ENCODE results near the gene UGT1A10.
"Not testable (repeated sequence)": the region's sequence is repeated elsewhere in the genome, so short reads cannot be mapped to it uniquely, and the experiment has no call there.

UGT1A10 gene

DNA sequence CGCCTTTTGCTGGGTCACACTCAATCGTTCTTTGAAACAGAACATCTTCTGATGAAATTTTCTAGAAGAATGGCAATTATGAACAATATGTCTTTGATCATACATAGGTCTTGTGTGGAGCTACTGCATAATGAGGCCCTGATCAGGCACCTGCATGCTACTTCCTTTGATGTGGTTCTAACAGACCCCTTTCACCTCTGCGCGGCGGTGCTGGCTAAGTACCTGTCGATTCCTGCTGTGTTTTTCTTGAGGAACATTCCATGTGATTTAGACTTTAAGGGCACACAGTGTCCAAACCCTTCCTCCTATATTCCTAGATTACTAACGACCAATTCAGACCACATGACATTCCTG lies 77.0 kb downstream of the UGT1A10 start:
- TF ChIP-seq POLR2A (IDR thresholded peaks at IDR 0.05; ENCODE audit: low read depth, low read length) = no peak
- no peak for DNase-seq (ENCODE audit: insufficient read length, low spot score)
- no peak for FAIRE-seq

DNA sequence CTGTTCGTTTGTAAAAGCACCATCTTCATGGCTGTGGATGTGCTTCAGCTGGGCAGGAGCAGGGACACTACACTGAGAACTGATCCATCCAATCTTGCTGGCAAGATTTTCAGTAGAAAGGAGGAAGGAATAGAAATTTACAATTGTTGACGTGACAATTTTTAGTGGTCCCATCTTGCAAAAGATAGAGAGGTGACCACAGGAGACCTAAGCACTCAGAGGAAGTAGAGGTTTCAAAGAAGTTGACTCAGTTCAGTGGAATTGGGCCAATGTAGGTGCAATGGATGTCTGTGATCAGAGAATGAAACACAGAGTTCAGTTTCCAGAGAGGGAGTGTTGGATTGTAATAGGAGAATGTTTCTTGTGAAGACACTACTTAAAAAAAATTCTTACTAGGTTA lies 77.9 kb downstream of the UGT1A10 start:
- TF ChIP-seq POLR2A (IDR thresholded peaks at IDR 0.05; ENCODE audit: low read depth, low read length) = no peak
- DNase-seq (ENCODE audit: insufficient read length, low spot score) (no peak), FAIRE-seq (no peak)

DNA sequence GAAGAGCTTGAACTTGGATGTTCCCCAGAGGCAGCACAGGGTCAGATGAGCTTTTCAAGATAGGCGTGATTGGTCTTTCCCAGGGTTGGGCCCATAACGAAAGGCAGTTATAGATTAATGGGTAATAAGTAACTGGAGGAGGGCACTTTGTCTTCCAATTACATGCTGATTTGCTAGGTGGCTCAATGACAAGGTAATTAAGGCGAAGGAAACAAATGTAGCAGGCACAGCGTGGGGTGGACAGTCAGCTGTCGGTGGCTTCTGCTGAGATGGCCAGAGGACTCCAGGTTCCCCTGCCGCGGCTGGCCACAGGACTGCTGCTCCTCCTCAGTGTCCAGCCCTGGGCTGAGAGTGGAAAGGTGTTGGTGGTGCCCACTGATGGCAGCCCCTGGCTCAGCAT lies 82.3 kb downstream of the UGT1A10 start, which contains the start of gene UGT1A4:
UGT1A4 (plus strand) TSS at position 185 of the 400 bp plus-strand sequence; CDS start at position 270, 85 bp downstream.
- TF ChIP-seq POLR2A (IDR thresholded peaks at IDR 0.05; ENCODE audit: low read depth, low read length) = no peak
- DNase-seq (ENCODE audit: insufficient read length, low spot score) (no peak), FAIRE-seq (no peak)

DNA sequence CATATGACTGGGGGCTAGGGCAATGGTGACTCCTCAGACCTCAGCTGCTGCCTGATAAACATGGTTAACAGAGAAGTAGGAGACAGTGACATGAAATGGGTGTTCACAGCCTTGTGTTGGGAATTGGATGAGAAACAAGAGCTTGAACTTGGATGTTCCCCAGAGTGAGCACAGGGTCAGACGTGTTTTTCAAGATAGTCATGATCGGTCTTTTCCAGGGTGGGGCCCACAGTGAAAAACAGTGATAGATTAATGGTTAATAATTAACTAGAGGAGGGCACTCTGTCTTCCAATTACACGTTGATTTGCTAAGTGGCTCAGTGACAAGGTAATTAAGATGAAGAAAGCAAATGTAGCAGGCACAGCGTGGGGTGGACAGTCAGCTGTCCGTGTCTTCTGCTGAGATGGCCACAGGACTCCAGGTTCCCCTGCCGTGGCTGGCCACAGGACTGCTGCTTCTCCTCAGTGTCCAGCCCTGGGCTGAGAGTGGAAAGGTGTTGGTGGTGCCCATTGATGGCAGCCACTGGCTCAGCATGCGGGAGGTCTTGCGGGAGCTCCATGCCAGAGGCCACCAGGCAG lies 92.6 kb downstream of the UGT1A10 start, which contains the start of gene UGT1A3:
UGT1A3 (plus strand) TSS at position 320 of the 579 bp plus-strand sequence; CDS start at position 405, 85 bp downstream.
- TF ChIP-seq POLR2A (IDR thresholded peaks at IDR 0.05; ENCODE audit: low read depth, low read length) = no peak
- FAIRE-seq (no peak), DNase-seq (ENCODE audit: insufficient read length, low spot score) (no peak)

DNA sequence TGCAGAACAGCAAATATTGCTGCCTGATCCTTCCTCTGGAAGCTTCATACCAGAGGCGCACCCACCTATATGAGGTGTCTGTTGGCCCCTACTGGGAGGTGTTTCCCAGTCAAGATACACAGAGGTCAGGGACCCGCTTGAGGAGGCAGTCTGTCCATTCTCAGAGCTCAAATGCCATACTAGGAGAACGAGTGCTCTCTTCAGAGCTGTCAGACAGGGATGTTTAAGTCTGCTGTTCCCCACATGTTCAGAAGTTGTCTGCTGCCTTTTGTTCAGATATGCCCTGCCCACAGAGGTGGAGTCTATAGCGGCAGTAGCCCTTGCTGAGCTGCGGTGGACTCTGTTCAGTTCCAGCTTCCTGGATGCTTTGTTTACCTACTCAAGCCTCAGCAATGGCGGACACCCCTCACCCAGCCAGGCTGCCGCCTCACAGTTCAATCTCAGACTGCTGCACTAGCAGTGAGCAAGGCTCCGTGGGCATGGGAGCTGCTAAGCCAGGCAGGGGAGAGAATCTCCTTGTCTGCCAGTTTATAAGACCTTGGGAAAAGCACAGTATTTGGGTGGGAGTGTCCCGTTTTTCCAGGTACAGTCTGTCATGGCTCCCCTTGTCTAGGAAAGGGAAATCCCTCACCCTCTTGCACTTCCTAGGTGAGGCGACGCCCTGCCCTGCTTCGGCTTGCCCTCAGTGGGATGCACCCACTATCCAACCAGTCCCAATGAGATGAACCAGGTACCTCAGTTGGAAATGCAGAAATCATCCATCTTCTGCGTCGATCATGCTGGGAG lies 100.8 kb downstream of the UGT1A10 start:
- not testable (repeated sequence) for DNase-seq (ENCODE audit: insufficient read length, low spot score); FAIRE-seq

DNA sequence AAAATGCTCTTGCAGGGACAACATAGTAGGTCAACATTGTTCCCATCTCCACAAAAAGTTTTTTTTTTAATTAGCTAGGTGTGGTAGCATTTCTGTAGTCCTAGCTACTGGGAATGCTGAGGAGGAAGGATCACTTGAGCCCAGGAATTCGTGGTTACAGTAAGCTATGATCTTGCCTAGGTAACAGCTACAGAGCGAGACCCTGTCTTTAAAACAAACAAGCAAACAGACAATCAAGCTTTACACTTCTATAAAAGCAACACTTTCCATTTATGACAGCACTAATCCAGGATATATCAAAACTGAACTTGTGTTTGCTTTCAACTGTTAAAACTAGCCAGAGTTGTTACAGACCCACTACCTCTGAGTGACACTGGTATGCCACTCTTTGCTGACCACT lies 104.6 kb downstream of the UGT1A10 start:
- FAIRE-seq (no peak), DNase-seq (ENCODE audit: insufficient read length, low spot score) (no peak)
- no peak for TF ChIP-seq POLR2A (IDR thresholded peaks at IDR 0.05; ENCODE audit: low read depth, low read length)

DNA sequence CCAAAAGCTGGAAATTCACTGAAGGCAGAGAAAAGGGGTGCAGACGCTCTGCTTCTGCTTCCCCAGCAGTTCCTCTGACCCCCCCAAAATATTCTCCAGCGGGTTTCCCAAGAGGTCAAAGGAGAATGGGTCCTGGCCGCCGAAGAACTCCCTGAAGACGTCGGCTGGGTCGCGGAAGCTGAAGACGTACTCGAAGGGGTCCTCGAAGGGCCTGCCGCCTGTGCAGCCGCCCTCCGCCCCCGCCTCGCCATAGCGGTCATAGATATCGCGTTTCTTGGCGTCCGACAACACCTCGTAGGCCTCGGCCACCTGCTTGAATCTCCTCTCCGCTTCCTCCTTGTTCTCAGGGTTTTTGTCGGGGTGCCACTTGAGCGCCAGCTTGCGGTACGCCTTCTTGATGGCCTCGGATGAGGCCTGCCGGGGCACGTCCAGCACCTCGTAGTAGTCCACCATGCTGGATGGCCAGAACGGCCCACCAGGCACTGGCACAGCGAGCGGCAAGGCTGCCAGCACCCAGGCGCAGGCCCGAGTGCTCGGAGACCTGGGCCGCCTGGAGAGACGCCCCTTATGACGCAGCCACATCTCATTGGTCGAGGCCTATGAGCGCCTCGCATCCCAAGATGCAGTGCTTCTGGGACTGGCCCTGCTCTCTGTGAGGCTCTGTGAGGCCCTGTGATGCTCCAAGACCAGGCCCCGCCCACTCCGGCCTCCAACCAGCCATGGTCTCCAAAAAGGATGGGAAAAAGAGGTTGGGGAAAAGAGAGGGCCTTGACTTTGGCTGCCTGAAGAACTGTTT lies 107.4 kb downstream of the UGT1A10 start:
- FAIRE-seq = no peak
- DNase-seq (ENCODE audit: insufficient read length, low spot score) = no peak
- TF ChIP-seq POLR2A (IDR thresholded peaks at IDR 0.05; ENCODE audit: low read depth, low read length) = no peak

DNA sequence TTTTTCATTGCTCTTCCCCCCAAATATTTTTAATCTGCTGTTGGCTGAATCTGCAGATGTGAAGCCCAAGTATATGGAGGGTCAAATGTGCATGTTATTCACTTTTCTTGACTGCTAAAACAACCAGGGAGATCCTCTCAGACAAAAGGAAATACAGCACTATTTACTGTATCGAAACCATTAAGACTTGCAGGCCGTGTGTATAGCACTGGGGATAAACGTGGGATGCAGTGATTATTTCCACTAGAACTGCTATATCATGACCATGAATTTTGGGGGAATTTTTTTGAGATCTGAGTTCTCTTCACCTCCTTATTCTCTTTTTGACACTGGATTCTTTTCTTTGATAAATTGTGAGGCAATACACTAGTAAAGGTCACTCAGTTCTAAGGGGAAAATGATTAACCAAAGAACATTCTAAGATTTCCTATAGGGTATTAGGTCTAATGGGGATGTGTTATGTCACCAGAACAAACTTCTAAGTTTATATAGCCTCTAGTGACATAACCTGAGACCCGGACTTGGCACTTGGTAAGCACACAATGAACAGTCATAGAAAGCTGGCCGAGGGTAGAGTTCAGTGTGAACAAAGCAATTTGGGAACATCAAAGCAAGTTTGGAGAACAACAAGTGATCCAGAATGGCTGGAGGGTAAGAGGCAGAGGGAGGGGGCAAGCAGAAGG lies 109.0 kb downstream of the UGT1A10 start:
- DNase-seq (ENCODE audit: insufficient read length, low spot score) (no peak), FAIRE-seq (no peak)
- no peak for TF ChIP-seq POLR2A (IDR thresholded peaks at IDR 0.05; ENCODE audit: low read depth, low read length)

DNA sequence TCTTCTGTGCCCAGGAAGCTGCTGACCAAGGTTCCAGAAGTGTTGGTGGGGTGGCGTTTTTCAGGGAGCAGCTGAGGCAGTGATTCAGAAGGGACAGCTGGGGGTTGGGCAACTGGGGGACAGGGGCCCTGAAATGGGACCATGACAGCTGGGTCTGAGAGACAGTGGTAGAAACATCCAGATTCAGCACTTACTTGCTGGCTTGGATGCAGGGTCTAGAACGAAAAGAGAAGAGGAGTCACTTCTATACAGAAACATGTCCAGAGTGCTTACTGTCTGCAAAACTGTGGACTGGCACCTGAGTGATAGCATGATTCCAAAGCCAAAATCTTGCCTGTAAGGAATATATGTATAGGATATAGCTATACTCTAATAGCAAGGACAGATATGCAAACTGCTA lies 109.6 kb downstream of the UGT1A10 start:
- not testable (repeated sequence) for FAIRE-seq; DNase-seq (ENCODE audit: insufficient read length, low spot score)

DNA sequence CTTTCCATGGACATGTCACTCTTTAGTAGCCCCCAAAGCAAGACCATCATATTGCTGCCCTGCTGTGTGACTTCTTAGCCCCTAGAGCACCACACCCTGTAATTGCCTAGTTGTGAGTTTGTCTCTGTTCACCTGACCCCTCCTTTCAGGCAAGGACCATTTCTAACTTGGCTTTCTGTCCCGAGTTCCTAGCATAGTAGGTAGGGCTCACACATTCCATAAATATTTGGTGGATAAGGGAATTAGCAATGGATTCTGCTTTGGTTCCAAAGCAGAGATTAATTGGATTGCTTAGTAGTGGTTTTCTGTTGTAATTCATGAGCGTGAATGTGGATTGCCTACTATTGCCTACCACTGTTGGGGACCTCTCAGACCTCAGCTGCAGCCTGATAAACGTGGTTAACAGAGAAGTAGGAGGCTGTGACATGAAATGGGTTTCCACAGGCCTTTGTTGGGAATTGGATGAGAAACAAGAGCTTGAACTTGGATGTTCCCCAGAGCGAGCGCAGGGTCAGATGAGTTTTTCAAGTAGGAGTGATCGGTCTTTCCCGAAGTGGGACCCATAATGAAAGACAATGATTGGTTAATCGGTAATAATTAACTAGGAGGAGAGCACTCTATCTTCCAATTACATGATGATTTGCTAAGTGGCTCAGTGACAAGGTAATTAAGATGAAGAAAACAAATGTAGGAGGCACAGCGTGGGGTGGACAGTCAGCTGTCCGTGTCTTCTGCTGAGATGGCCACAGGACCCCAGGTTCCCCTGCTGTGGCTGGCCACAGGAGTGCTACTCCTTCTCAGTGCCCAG lies 110.4 kb downstream of the UGT1A10 start:
- TF ChIP-seq POLR2A (IDR thresholded peaks at IDR 0.05; ENCODE audit: low read depth, low read length) = no peak
- FAIRE-seq = no peak
- DNase-seq (ENCODE audit: insufficient read length, low spot score) = no peak

DNA sequence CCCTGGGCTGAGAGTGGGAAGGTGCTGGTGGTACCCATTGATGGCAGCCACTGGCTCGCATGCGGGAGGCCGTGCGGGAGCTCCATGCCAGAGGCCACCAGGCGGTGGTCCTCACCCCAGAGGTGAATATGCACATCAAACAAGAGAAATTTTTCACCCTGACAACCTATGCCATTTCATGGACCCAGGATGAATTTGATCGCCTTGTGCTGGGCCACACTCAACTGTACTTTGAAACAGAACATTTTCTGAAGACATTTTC lies 111.0 kb downstream of the UGT1A10 start:
- DNase-seq (ENCODE audit: insufficient read length, low spot score) (no peak), FAIRE-seq (no peak)
- no peak for TF ChIP-seq POLR2A (IDR thresholded peaks at IDR 0.05; ENCODE audit: low read depth, low read length)

DNA sequence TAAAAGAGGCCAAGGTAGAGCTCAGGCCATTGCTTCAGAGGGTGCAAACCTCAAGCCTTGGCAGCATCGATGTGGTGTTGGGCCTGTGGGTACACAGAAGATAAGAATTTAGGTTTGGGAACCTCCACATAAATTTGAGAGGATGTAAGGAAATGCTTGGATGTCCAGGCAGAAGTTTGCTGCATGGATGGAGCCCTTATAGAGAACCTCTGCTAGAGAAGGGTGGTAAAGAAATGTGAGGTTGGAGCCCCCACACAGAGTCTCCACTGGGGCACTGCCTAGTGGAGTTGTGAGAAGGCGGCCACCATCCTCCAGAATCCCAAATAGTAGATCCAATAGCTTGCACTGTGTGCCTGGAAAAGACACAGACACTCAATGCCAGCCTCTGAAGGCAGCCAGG lies 114.4 kb downstream of the UGT1A10 start:
- DNase-seq (ENCODE audit: insufficient read length, low spot score); FAIRE-seq: not testable (repeated sequence)

DNA sequence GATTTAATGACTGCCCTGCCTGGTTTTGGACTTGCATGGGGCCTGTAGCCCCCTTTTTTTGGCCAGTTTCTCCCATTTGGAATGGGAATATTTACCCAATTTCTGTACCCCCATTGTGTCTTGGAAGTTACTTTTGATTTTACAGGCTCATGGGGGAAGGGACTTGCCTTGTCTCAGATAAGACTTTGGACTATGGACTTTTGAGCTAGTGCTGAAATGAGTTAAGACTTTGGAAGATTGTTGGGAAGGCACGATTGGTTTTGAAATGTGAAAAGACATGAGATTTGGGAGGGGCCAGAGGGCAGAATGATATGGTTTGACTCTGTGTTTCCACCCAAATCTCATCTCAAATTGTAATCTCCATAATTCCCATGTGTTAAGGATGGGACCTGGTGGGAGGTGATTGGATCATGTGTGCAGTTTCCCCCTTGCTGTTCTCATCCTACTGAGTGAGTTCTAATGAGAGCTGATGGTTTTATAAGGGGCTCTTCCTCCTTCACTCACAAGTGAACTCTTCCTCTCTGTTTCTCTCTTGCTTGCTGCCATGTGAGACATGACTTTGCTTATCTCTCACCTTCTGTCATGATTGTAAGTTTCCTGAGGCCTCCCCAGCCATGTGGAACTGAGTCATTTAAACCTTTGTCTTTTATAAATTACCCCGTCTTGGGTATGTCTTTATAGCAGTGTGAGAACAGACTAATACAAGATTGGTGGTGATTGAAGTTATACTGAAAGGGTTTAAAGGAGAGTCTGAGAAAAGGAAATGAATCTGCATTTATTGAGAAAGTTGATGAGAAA lies 115.2 kb downstream of the UGT1A10 start:
- not testable (repeated sequence) for FAIRE-seq; DNase-seq (ENCODE audit: insufficient read length, low spot score)

Data from H54 (cell line).